HEK293 (cell line): ENCODE results near the gene LRP2BP.

Experiments
- KLF16 ChIP-seq: fragments of 450-650 bp; formaldehyde crosslinking; IDR thresholded peaks from 2 replicates; pipeline ENCODE4 v1.5.1; 2017; ENCODE audit warnings: missing biosample characterization, missing genetic modification characterization
- ZBTB17 ChIP-seq: fragments of 450-650 bp; formaldehyde crosslinking; IDR thresholded peaks from 2 replicates; pipeline ENCODE4 v1.5.1; 2016; ENCODE audit warnings: missing biosample characterization, missing genetic modification characterization
- ZBTB20 ChIP-seq: fragments of 450-650 bp; formaldehyde crosslinking; IDR thresholded peaks from 2 replicates; pipeline ENCODE4 v1.5.1; 2016; ENCODE audit warnings: missing biosample characterization, missing genetic modification characterization
- ZNF121 ChIP-seq: fragments of 450-650 bp; formaldehyde crosslinking; IDR thresholded peaks from 2 replicates; pipeline ENCODE4 v1.5.1; 2016; ENCODE audit warnings: missing biosample characterization, missing genetic modification characterization
- ZNF138 ChIP-seq: fragments of 450-650 bp; formaldehyde crosslinking; IDR thresholded peaks from 2 replicates; pipeline ENCODE4 v1.5.1; 2016; ENCODE audit warnings: missing biosample characterization, missing genetic modification characterization, borderline replicate concordance
- ZNF2 ChIP-seq: fragments of 450-650 bp; formaldehyde crosslinking; IDR thresholded peaks from 2 replicates; pipeline ENCODE4 v1.5.1; 2016; ENCODE audit warnings: missing biosample characterization, missing genetic modification characterization
- ZNF274 ChIP-seq, 2 experiments: fragments of 200-500 bp in 1 of 2; fragments of 450-650 bp in 1 of 2; sonication (Bioruptor generic) in 1 of 2; formaldehyde crosslinking in 1 of 2; IDR thresholded peaks; 2 replicates each; pipeline versions ENCODE4 v1.5.1 to v1.6.1; 2014 to 2016; ENCODE audit warnings: borderline replicate concordance in 1 of 2, inconsistent platforms in 1 of 2, low read length in 1 of 2, missing biosample characterization in 1 of 2, missing genetic modification characterization in 1 of 2
- ZNF768 ChIP-seq: fragments of 450-650 bp; formaldehyde crosslinking; IDR thresholded peaks from 2 replicates; pipeline ENCODE4 v1.5.1; 2018; ENCODE audit warnings: missing biosample characterization, mild to moderate bottlenecking, missing genetic modification characterization
- ZNF791 ChIP-seq: fragments of 450-650 bp; formaldehyde crosslinking; IDR thresholded peaks from 2 replicates; pipeline ENCODE4 v1.5.1; 2016; ENCODE audit warnings: missing biosample characterization, missing genetic modification characterization
- ZSCAN16 ChIP-seq: fragments of 450-650 bp; formaldehyde crosslinking; IDR thresholded peaks from 2 replicates; pipeline ENCODE4 v1.5.1; 2016; ENCODE audit warnings: missing biosample characterization, missing genetic modification characterization
- TF ChIP-seq, protein P1 (sequence below): fragments of 450-650 bp; formaldehyde crosslinking; IDR thresholded peaks from 2 replicates; pipeline ENCODE4 v1.5.1; 2016; ENCODE audit warnings: missing biosample characterization, missing genetic modification characterization

DNA sequence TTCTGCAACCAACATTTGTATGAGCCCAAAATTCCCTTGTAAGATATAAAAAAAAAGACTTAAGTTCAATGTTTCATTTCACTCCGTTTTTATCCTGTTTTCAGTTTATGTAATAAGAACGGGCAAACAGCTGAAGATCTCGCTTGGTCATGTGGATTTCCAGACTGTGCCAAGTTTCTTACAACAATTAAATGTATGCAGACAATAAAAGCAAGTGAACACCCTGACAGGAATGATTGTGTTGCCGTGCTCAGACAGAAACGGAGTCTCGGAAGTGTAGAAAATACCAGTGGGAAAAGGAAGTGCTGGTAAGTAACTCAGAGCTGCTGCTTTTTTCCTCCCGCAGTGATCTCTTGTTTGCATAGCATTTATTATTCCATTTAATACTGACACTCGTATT is 3.7 kb upstream of the LRP2BP start:
- TF ChIP-seq ZBTB17 (tag by site-specific recombination) = no peak
- TF ChIP-seq ZBTB20 = no peak
- no peak for TF ChIP-seq ZNF274 (IDR thresholded peaks at IDR 0.05; ENCODE audit: low read length)
- no peak for TF ChIP-seq ZNF274 (tag by site-specific recombination; IDR thresholded peaks at IDR 0.05; ENCODE audit: borderline replicate concordance)
- no peak for TF ChIP-seq ZNF2 (tag by site-specific recombination)
- TF ChIP-seq, protein P1, sequence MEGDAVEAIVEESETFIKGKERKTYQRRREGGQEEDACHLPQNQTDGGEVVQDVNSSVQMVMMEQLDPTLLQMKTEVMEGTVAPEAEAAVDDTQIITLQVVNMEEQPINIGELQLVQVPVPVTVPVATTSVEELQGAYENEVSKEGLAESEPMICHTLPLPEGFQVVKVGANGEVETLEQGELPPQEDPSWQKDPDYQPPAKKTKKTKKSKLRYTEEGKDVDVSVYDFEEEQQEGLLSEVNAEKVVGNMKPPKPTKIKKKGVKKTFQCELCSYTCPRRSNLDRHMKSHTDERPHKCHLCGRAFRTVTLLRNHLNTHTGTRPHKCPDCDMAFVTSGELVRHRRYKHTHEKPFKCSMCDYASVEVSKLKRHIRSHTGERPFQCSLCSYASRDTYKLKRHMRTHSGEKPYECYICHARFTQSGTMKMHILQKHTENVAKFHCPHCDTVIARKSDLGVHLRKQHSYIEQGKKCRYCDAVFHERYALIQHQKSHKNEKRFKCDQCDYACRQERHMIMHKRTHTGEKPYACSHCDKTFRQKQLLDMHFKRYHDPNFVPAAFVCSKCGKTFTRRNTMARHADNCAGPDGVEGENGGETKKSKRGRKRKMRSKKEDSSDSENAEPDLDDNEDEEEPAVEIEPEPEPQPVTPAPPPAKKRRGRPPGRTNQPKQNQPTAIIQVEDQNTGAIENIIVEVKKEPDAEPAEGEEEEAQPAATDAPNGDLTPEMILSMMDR (tag by site-specific recombination) = no peak
- no peak for TF ChIP-seq ZNF791 (tag by site-specific recombination)
- TF ChIP-seq ZNF121 (tag by site-specific recombination) = no peak
- no peak for TF ChIP-seq ZSCAN16
- no peak for TF ChIP-seq ZNF768 (tag by site-specific recombination)
- no peak for TF ChIP-seq ZNF138 (tag by site-specific recombination)
- no peak for TF ChIP-seq KLF16 (tag by site-specific recombination)
